ENCODE data around the gene EIPR1. TPM values are rescaled to one million over a fixed set of nuclear protein-coding genes. Genes with fewer than 3 reads are reported as not detected.

The EIPR1 gene
- total RNA-seq, 1 experiment from 2014 or later, result 40.4 TPM

DNA sequence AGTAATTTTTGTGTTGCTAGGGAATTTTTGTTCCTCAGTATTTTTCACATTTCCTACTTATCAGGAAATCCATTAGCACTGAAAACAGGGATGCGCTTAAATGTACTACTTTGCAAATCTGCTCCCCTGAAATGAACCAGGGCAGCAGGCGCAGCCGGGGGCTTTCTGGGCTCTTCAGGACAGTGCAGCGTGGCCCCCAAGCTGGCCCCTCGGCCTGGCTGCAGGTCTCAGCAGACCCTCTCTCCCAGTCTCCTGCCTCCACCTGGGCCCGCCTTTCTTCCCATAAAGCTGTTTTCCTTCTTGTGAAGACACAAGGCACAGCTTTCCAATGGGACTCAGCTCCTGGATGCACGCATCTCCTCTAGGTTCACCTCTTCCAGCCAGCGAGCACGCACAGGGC, 35.3 kb downstream of the EIPR1 start:
- no peak for DNase-seq
- H3K9me2 ChIP-seq (ENCODE audit: insufficient read depth), result no peaks in the 10 kb centered on the region

DNA sequence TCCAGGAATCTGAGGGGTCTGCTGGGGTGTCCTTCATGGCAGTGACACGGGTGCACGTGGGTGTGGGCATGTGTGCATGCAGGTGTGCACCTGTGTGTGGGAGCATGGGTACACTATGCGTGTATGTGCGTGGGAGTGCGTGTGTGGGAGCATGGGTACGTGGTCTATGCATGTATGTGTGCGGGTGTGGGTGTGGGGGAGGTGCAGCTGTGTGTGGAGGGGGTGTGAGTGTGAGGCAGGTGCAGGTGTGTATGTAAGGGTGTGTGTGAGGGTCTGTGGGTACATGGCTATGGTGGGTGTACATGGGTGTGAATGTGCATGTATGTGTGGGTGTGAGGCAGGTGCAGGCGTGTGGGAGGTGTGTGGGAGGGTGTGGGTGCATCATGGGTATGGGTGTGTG, 36.3 kb downstream of the EIPR1 start:
- Histone ChIP-seq H3K4me3 (no peak overlapping the region), H3K27ac (no peak overlapping the region), H3K4me2 (no peak overlapping the region), H3K79me2 (ENCODE audit: low read depth) (no peaks in the 10 kb centered on the region), H3K36me3 (ENCODE audit: low read depth) (no peaks in the 10 kb centered on the region), H2AFZ (no peak overlapping the region), H3F3A (ENCODE audit: insufficient read depth, low read depth) (no peaks in the 10 kb centered on the region), H3K4me1 (replicated peaks; ENCODE audit: insufficient read depth) (no peaks in the 10 kb centered on the region), H3K9me3 (ENCODE audit: insufficient read depth, low read depth) (no peaks in the 10 kb centered on the region), H3K27me3 (ENCODE audit: insufficient read depth, low read depth) (no peaks in the 10 kb centered on the region), H3K9me2 (ENCODE audit: insufficient read depth) (no peaks in the 10 kb centered on the region), H4K20me1 (ENCODE audit: insufficient read depth) (no peaks in the 10 kb centered on the region; the same call in 1 of the 2 replicates)
- intact Hi-C loops (cut with micrococcal nuclease; ENCODE audit: unreplicated experiment), result no loop called here
- DNase-seq, result no peak
- POLR2A ChIA-PET (ENCODE audit: unreplicated experiment), result no interaction called here
- CTCF ChIA-PET, result no interaction called here
- BruUV-seq (replicated peaks), result no TSS peak
- no peak for TF ChIP-seq EZH2 (IDR thresholded peaks at IDR 0.05; ENCODE audit: low read depth)
- TF ChIP-seq, protein P1, sequence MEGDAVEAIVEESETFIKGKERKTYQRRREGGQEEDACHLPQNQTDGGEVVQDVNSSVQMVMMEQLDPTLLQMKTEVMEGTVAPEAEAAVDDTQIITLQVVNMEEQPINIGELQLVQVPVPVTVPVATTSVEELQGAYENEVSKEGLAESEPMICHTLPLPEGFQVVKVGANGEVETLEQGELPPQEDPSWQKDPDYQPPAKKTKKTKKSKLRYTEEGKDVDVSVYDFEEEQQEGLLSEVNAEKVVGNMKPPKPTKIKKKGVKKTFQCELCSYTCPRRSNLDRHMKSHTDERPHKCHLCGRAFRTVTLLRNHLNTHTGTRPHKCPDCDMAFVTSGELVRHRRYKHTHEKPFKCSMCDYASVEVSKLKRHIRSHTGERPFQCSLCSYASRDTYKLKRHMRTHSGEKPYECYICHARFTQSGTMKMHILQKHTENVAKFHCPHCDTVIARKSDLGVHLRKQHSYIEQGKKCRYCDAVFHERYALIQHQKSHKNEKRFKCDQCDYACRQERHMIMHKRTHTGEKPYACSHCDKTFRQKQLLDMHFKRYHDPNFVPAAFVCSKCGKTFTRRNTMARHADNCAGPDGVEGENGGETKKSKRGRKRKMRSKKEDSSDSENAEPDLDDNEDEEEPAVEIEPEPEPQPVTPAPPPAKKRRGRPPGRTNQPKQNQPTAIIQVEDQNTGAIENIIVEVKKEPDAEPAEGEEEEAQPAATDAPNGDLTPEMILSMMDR (conservative IDR thresholded peaks at IDR 0.05), result no peak

More for the DNA sequence above, 35.3 kb downstream of the EIPR1 start:
- BruUV-seq (replicated peaks), result no TSS peak
- H3F3A ChIP-seq (ENCODE audit: insufficient read depth, low read depth), result no peaks in the 10 kb centered on the region
- ChIA-PET CTCF (no interaction called here), POLR2A (ENCODE audit: unreplicated experiment) (no interaction called here)
- H4K20me1 ChIP-seq (ENCODE audit: insufficient read depth), result no peaks in the 10 kb centered on the region; the same call in 1 of the 2 replicates
- no peaks in the 10 kb centered on the region for H3K36me3 ChIP-seq (ENCODE audit: low read depth)
- H3K79me2 ChIP-seq (ENCODE audit: low read depth), result no peaks in the 10 kb centered on the region
- no peaks in the 10 kb centered on the region for H3K27me3 ChIP-seq (ENCODE audit: insufficient read depth, low read depth)
- H3K4me1 ChIP-seq (replicated peaks; ENCODE audit: insufficient read depth), result no peaks in the 10 kb centered on the region
- H3K4me2 ChIP-seq, result no peak overlapping the region
- H2AFZ ChIP-seq, result no peak overlapping the region
- H3K27ac ChIP-seq, result no peak overlapping the region
- no peak for TF ChIP-seq EZH2 (IDR thresholded peaks at IDR 0.05; ENCODE audit: low read depth)
- TF ChIP-seq, protein P1 (conservative IDR thresholded peaks at IDR 0.05), result no peak
- intact Hi-C loops (cut with micrococcal nuclease; ENCODE audit: unreplicated experiment), result no loop called here
- H3K4me3 ChIP-seq, result no peak overlapping the region
- no peaks in the 10 kb centered on the region for H3K9me3 ChIP-seq (ENCODE audit: insufficient read depth, low read depth)

DNA sequence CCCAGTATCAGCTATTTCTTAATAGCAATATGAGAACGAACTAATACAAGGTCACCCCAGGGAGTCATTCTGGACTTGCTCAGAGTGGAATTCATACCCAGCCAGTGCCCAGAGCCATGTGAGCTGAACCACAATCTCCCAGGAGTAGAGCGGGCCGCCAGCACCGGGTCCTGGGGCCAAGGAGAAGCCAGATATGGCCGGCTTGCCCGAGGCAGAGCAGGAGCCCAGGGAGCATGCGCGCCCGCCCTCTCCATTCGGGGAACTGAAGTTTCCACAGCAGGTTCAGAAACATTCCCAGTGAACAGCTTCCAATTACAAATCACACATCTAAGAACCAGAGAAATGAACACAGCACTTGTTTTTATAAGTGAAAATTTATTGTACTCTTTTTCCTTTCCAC, 37.5 kb downstream of the EIPR1 start:
- no TSS peak for BruUV-seq (replicated peaks)
- H3F3A ChIP-seq (ENCODE audit: insufficient read depth, low read depth), result no peaks in the 10 kb centered on the region
- no peaks in the 10 kb centered on the region for H3K9me3 ChIP-seq (ENCODE audit: insufficient read depth, low read depth)
- no peak overlapping the region for H3K4me3 ChIP-seq
- ChIA-PET CTCF (no interaction called here), POLR2A (ENCODE audit: unreplicated experiment) (no interaction called here)
- no peaks in the 10 kb centered on the region for H3K79me2 ChIP-seq (ENCODE audit: low read depth)
- no peaks in the 10 kb centered on the region for H3K36me3 ChIP-seq (ENCODE audit: low read depth)
- H4K20me1 ChIP-seq (ENCODE audit: insufficient read depth), result no peaks in the 10 kb centered on the region; the same call in none of the 2 replicates
- DNase-seq, result no peak
- H3K4me2 ChIP-seq, result no peak overlapping the region
- no peaks in the 10 kb centered on the region for H3K27me3 ChIP-seq (ENCODE audit: insufficient read depth, low read depth)
- no peak overlapping the region for H3K27ac ChIP-seq
- TF ChIP-seq, protein P1 (conservative IDR thresholded peaks at IDR 0.05), result no peak
- TF ChIP-seq EZH2 (IDR thresholded peaks at IDR 0.05; ENCODE audit: low read depth), result no peak
- intact Hi-C loops (cut with micrococcal nuclease; ENCODE audit: unreplicated experiment), result no loop called here
- no peaks in the 10 kb centered on the region for H3K9me2 ChIP-seq (ENCODE audit: insufficient read depth)
- no peaks in the 10 kb centered on the region for H3K4me1 ChIP-seq (replicated peaks; ENCODE audit: insufficient read depth)
- no peak overlapping the region for H2AFZ ChIP-seq
